Spleen (tissue), 11 donors: ENCODE measurements around the gene ARHGAP30. TPM values are rescaled to one million over a fixed set of nuclear protein-coding genes. Genes with fewer than 3 reads are reported as not detected.

Experiments
- DNase-seq: peaks from one replicate; pipeline ENCODE4 v3.0.0-alpha.2; 2020
- H3K27ac ChIP-seq, 8 donors: fragments of 200-600 bp; sonication (generic) in 7 of 8; 1 replicate in 4 of 8; 2 replicates in 4 of 8; pipeline versions ENCODE4 v1.5.0 to v1.8.0; 2016 to 2021; ENCODE audit warnings: inconsistent platforms in 4 of 8, mild to moderate bottlenecking in 4 of 8, moderate library complexity in 1 of 8
- H3K27me3 ChIP-seq, 7 donors: fragments of 200-600 bp; sonication (generic) in 6 of 7; replicated peaks in 1 of 7; 1 replicate in 4 of 7; 2 replicates in 3 of 7; pipeline versions ENCODE4 v1.5.0 to v1.8.0; 2016 to 2021; ENCODE audit warnings: inconsistent platforms in 3 of 7, mild to moderate bottlenecking in 1 of 7
- H3K36me3 ChIP-seq, 6 donors: fragments of 200-600 bp; sonication (generic) in 5 of 6; 1 replicate in 4 of 6; 2 replicates in 2 of 6; pipeline versions ENCODE4 v1.5.0 to v1.8.0; 2016 to 2021; ENCODE audit warnings: inconsistent platforms in 2 of 6
- H3K4me1 ChIP-seq, 6 donors: fragments of 200-600 bp; sonication (generic) in 5 of 6; 1 replicate in 3 of 6; 2 replicates in 3 of 6; pipeline versions ENCODE4 v1.5.0 to v1.8.0; 2016 to 2021; ENCODE audit warnings: inconsistent platforms in 3 of 6
- H3K4me3 ChIP-seq, 8 donors: fragments of 200-600 bp; sonication (generic) in 7 of 8; 1 replicate in 4 of 8; 2 replicates in 4 of 8; pipeline versions ENCODE4 v1.5.0 to v1.8.0; 2016 to 2021; ENCODE audit warnings: inconsistent platforms in 4 of 8, mild to moderate bottlenecking in 4 of 8, moderate library complexity in 2 of 8
- H3K9me3 ChIP-seq, 8 donors: fragments of 200-600 bp; sonication (generic) in 7 of 8; 1 replicate in 4 of 8; 2 replicates in 4 of 8; pipeline versions ENCODE4 v1.5.0 to v1.8.0; 2016 to 2021; ENCODE audit warnings: inconsistent platforms in 4 of 8
- CTCF ChIP-seq, 11 experiments: fragments of 200-600 bp in 7 of 11; fragments of 450-650 bp in 4 of 11; sonication (generic) in 4 of 11; IDR thresholded peaks in 8 of 11; conservative IDR thresholded peaks in 3 of 11; 1 replicate in 7 of 11; 2 replicates in 4 of 11; pipeline versions ENCODE4 v1.4.0 to v1.8.0; 2016 to 2021; ENCODE audit warnings: antibody characterized with exemption in 11 of 11, inconsistent platforms in 4 of 11, mild to moderate bottlenecking in 1 of 11
- POLR2A ChIP-seq, 3 donors: fragments of 450-650 bp; IDR thresholded peaks; one replicate each; pipeline ENCODE4 v1.5.1; 2017; ENCODE audit warnings: antibody characterized with exemption in 3 of 3, mild to moderate bottlenecking in 1 of 3
- POLR2AphosphoS5 ChIP-seq, 3 donors: sonication (generic); formaldehyde crosslinking; IDR thresholded peaks; one replicate each; pipeline ENCODE4 v1.5.1; 2017; ENCODE audit warnings: antibody characterized with exemption in 3 of 3
- WGBS, 5 donors: extraction: QIAGEN DNeasy Blood & Tissue Kit in 3 of 5; methylation state at CpG; one replicate each; pipeline versions ENCODE4 v1.1.5 to v1.1.7; 2013 to 2018; 5-methylcytosine and 5-hydroxymethylcytosine counted together
- intact Hi-C: fragments of 100-400 bp; cut with DNase I; formaldehyde crosslinking; loops from one replicate; pipeline ENCODE4 v1.15.0; 2023; ENCODE audit warnings: low total_unique reads
- polyA plus RNA-seq, 3 donors: library from polyadenylated mRNA; stranded (reverse); fragments of 200-250 nt; gene quantifications; one replicate each; pipeline ENCODE4 v1.2.1, GENCODE V29; 2013
- small RNA-seq, 4 donors: library from RNA; depleted of rRNA; stranded (forward); fragments of <200 nt; gene quantifications; one replicate each; pipeline ENCODE3, GENCODE V24; 2016
- total RNA-seq, 7 donors: library from RNA; depleted of rRNA in 3 of 7; stranded (reverse); fragments of >200 nt in 3 of 7; fragmentation: NEBNext Ultra II Directional in 4 of 7; extraction: Animal tissue kit (Norgen Biotek cat#: 25700) in 4 of 7; gene quantifications; one replicate each; pipeline versions ENCODE4 v1.1.0 to v1.2.1, GENCODE V29; 2016 to 2021
- donor health status: healthy with polysubstance abuse.
- donor health status: DM: no; HTN: no; CAD: no; lungs with moderate emphysema.
- donor health status: DM: no; HTN: no; CAD: no.
- donor health status: Bipolar disorder and iron deficiency.
- donor health status: healthy.
- donor health status: DM: no; HTN: no; CAD: no.
- donor health status: DM: yes; HTN: yes; CAD: no.

Gene ARHGAP30
- total and polyA plus RNA-seq, 10 donors, result 28.8 to 145 (median 120) TPM

- peak overlapping the region in 1 of 8 donors; percentile 28 for H3K27ac ChIP-seq
- H3K4me1 ChIP-seq, result peaks cover 0 to 50% (median 19%) of the 10 kb centered on the region in 6 donors
- H3K9me3 ChIP-seq, result no peaks in the 10 kb centered on the region
- DNase-seq, result no peak
- TF ChIP-seq POLR2AphosphoS5 (IDR thresholded peaks at IDR 0.05), result no peak
- no peak for TF ChIP-seq POLR2A (IDR thresholded peaks at IDR 0.05)
- no peak for TF ChIP-seq CTCF (IDR thresholded peaks at IDR 0.05 in 8 of 11, conservative IDR thresholded peaks at IDR 0.05 in 3 of 11)
- H3K36me3 ChIP-seq, result peaks cover 0 to 44% (median 31%) of the 10 kb centered on the region in 6 donors
- 82 to 91% (median 90%) methylated on average over 11 of the region's 11 CpGs for WGBS, 5 donors
- intact Hi-C loops, result no loop called here
- H3K4me3 ChIP-seq, result no peak overlapping the region
- no peaks in the 10 kb centered on the region for H3K27me3 ChIP-seq
These were observed 68.8 kb downstream of the ARHGAP30 start for GRCh38 chr1:161000736-161001480.

- intact Hi-C loops, result loop anchor here (5.0 kb wide), 1 partner anchor 98 kb away; the partner anchor contains the start of gene KLHDC9
- no peak for TF ChIP-seq CTCF (IDR thresholded peaks at IDR 0.05 in 8 of 11, conservative IDR thresholded peaks at IDR 0.05 in 3 of 11)
- no peak for TF ChIP-seq POLR2A (IDR thresholded peaks at IDR 0.05)
- TF ChIP-seq POLR2AphosphoS5 (IDR thresholded peaks at IDR 0.05), result no peak
- Histone ChIP-seq H3K36me3 (peaks cover 0 to 44% (median 31%) of the 10 kb centered on the region in 6 donors), H3K4me1 (peaks cover 0 to 45% (median 22%) of the 10 kb centered on the region in 6 donors), H3K27me3 (no peaks in the 10 kb centered on the region), H3K27ac (peak overlapping the region in 2 of 8 donors; percentile 75 to 82), H3K4me3 (no peak overlapping the region), H3K9me3 (no peaks in the 10 kb centered on the region)
- 93 to 96% (median 95%) methylated on average over 5 of the region's 5 CpGs for WGBS, 5 donors
- DNase-seq, result no peak
These were observed 70.3 kb downstream of the ARHGAP30 start for GRCh38 chr1:160999376-160999775.

GRCh38 chr1:160997323-160998038 is 72.2 kb downstream of the ARHGAP30 start:
- no peaks in the 10 kb centered on the region for H3K27me3 ChIP-seq
- H3K4me1 ChIP-seq, result peaks cover 0 to 51% (median 23%) of the 10 kb centered on the region in 6 donors
- peaks cover 0 to 44% (median 31%) of the 10 kb centered on the region in 6 donors for H3K36me3 ChIP-seq
- TF ChIP-seq POLR2A (IDR thresholded peaks at IDR 0.05), result no peak
- peak; percentile 37 to 80 (median 76) for TF ChIP-seq CTCF (IDR thresholded peaks at IDR 0.05 in 8 of 11, conservative IDR thresholded peaks at IDR 0.05 in 3 of 11)
- TF ChIP-seq POLR2AphosphoS5 (IDR thresholded peaks at IDR 0.05), result peak in 2 of 3 donors; percentile 51 to 80
- intact Hi-C loops, result loop anchor here (5.0 kb wide), 1 partner anchor 100 kb away; the partner anchor contains the start of gene KLHDC9
- peak; percentile 84 for DNase-seq
- H3K9me3 ChIP-seq, result no peaks in the 10 kb centered on the region
- H3K27ac ChIP-seq, result peak overlapping the region; percentile 27 to 82 (median 73)
- H3K4me3 ChIP-seq, result no peak overlapping the region
- 50 to 80% (median 68%) methylated on average over 1 of the region's 1 CpG for WGBS, 5 donors

Small RNA genes lying within 50 kb of the gene (small RNA-seq; reads per million reads assigned to genes)
- 0 reads per million in 4 donors for gene AL591806.2

Other genes with a start within 250 kb of the ARHGAP30 start
- gene CD244, start 207.0 kb downstream of the ARHGAP30 start, total RNA-seq, result 10 to 100 TPM; 13.0 to 25.7 (median 18.2) TPM
- gene CD244, start 207.0 kb downstream of the ARHGAP30 start, polyA plus RNA-seq, result 1 to 10 TPM; 2.1 to 4.3 (median 4.0) TPM
- gene ITLN1, start 184.7 kb downstream of the ARHGAP30 start, total RNA-seq, result 1 to 10 TPM in 6 of 7 donors, under 1 TPM in 1; 0.52 to 2.5 (median 1.7) TPM
- 1 to 10 TPM in 2 of 3 donors, under 1 TPM in 1; 0.87 to 3.6 (median 1.6) TPM for gene ITLN1, start 184.7 kb downstream of the ARHGAP30 start, polyA plus RNA-seq
- gene ITLN2, start 115.1 kb downstream of the ARHGAP30 start, total RNA-seq, result not detected
- not detected for gene ITLN2, start 115.1 kb downstream of the ARHGAP30 start, polyA plus RNA-seq
- gene F11R, start 48.7 kb downstream of the ARHGAP30 start, total RNA-seq, result 10 to 100 TPM; 46.7 to 77.2 (median 56.8) TPM
- gene F11R, start 48.7 kb downstream of the ARHGAP30 start, polyA plus RNA-seq, result 10 to 100 TPM in 1 of 3 donors, 1 to 10 TPM in 2; 6.4 to 16.5 (median 8.4) TPM
- gene TSTD1, start 30.9 kb downstream of the ARHGAP30 start, total RNA-seq, result 10 to 100 TPM; 24.3 to 31.9 (median 29.7) TPM
- 100 to 1,000 TPM in 1 of 3 donors, 10 to 100 TPM in 2; 87.6 to 141 (median 94.2) TPM for gene TSTD1, start 30.9 kb downstream of the ARHGAP30 start, polyA plus RNA-seq
- 100 to 1,000 TPM; 113 to 158 (median 123) TPM for gene USF1, start 23.9 kb downstream of the ARHGAP30 start, total RNA-seq
- gene USF1, start 23.9 kb downstream of the ARHGAP30 start, polyA plus RNA-seq, result 100 to 1,000 TPM; 132 to 339 (median 228) TPM
- not detected for gene NECTIN4, start 19.7 kb upstream of the ARHGAP30 start, total RNA-seq
- under 1 TPM; 0.03 to 0.06 (median 0.04) TPM for gene NECTIN4, start 19.7 kb upstream of the ARHGAP30 start, polyA plus RNA-seq
- gene KLHDC9, start 28.5 kb upstream of the ARHGAP30 start, total RNA-seq, result 1 to 10 TPM; 1.1 to 2.1 (median 1.3) TPM
- 1 to 10 TPM; 1.9 to 3.9 (median 3.2) TPM for gene KLHDC9, start 28.5 kb upstream of the ARHGAP30 start, polyA plus RNA-seq
- gene PFDN2, start 48.1 kb upstream of the ARHGAP30 start, total RNA-seq, result 10 to 100 TPM; 14.9 to 49.4 (median 38.5) TPM
- 100 to 1,000 TPM; 122 to 140 (median 133) TPM for gene PFDN2, start 48.1 kb upstream of the ARHGAP30 start, polyA plus RNA-seq
- gene NIT1, start 48.2 kb upstream of the ARHGAP30 start, total RNA-seq, result 10 to 100 TPM; 29.4 to 48.2 (median 43.6) TPM
- 10 to 100 TPM; 27.7 to 36.9 (median 31.5) TPM for gene NIT1, start 48.2 kb upstream of the ARHGAP30 start, polyA plus RNA-seq
- gene DEDD, start 62.8 kb upstream of the ARHGAP30 start, total RNA-seq, result 10 to 100 TPM; 28.7 to 49.1 (median 38.2) TPM
- 10 to 100 TPM; 15.9 to 18.5 (median 17.7) TPM for gene DEDD, start 62.8 kb upstream of the ARHGAP30 start, polyA plus RNA-seq
- gene UFC1, start 84.1 kb upstream of the ARHGAP30 start, total RNA-seq, result 10 to 100 TPM; 62.8 to 76.3 (median 71.2) TPM
- 100 to 1,000 TPM; 114 to 130 (median 119) TPM for gene UFC1, start 84.1 kb upstream of the ARHGAP30 start, polyA plus RNA-seq
- gene USP21, start 89.6 kb upstream of the ARHGAP30 start, total RNA-seq, result 10 to 100 TPM; 25.3 to 33.0 (median 29.4) TPM
- gene USP21, start 89.6 kb upstream of the ARHGAP30 start, polyA plus RNA-seq, result 10 to 100 TPM; 17.9 to 26.1 (median 24.4) TPM
- 10 to 100 TPM; 25.5 to 41.3 (median 35.6) TPM for gene PPOX, start 96.5 kb upstream of the ARHGAP30 start, total RNA-seq
- 10 to 100 TPM; 33.5 to 74.7 (median 44.5) TPM for gene PPOX, start 96.5 kb upstream of the ARHGAP30 start, polyA plus RNA-seq
- 10 to 100 TPM; 29.2 to 52.8 (median 35.6) TPM for gene B4GALT3, start 107.6 kb upstream of the ARHGAP30 start, total RNA-seq
- 10 to 100 TPM; 21.0 to 41.3 (median 31.8) TPM for gene B4GALT3, start 107.6 kb upstream of the ARHGAP30 start, polyA plus RNA-seq
- gene ADAMTS4, start 129.2 kb upstream of the ARHGAP30 start, total RNA-seq, result 10 to 100 TPM in 4 of 7 donors, 1 to 10 TPM in 3; 1.1 to 37.8 (median 11.0) TPM
- gene ADAMTS4, start 129.2 kb upstream of the ARHGAP30 start, polyA plus RNA-seq, result 1 to 10 TPM in 1 of 3 donors, under 1 TPM in 2; 0.26 to 1.2 (median 0.91) TPM
- 100 to 1,000 TPM in 1 of 7 donors, 10 to 100 TPM in 6; 76.5 to 110 (median 88.0) TPM for gene NDUFS2, start 132.5 kb upstream of the ARHGAP30 start, total RNA-seq
- gene NDUFS2, start 132.5 kb upstream of the ARHGAP30 start, polyA plus RNA-seq, result 10 to 100 TPM; 27.0 to 44.7 (median 34.1) TPM
- 100 to 1,000 TPM; 167 to 402 (median 268) TPM for gene FCER1G, start 145.4 kb upstream of the ARHGAP30 start, total RNA-seq
- 100 to 1,000 TPM; 148 to 236 (median 202) TPM for gene FCER1G, start 145.4 kb upstream of the ARHGAP30 start, polyA plus RNA-seq
- gene APOA2, start 153.7 kb upstream of the ARHGAP30 start, total RNA-seq, result not detected
- gene APOA2, start 153.7 kb upstream of the ARHGAP30 start, polyA plus RNA-seq, result under 1 TPM in 1 of 3 donors, not detected in 2; 0.29 TPM
- gene TOMM40L, start 156.2 kb upstream of the ARHGAP30 start, total RNA-seq, result 10 to 100 TPM in 5 of 7 donors, 1 to 10 TPM in 2; 8.3 to 15.3 (median 10.7) TPM
- 1 to 10 TPM; 6.2 to 8.9 (median 6.5) TPM for gene TOMM40L, start 156.2 kb upstream of the ARHGAP30 start, polyA plus RNA-seq
- gene NR1I3, start 168.3 kb upstream of the ARHGAP30 start, total RNA-seq, result not detected
- under 1 TPM in 2 of 3 donors, not detected in 1; 0.06 to 0.11 TPM for gene NR1I3, start 168.3 kb upstream of the ARHGAP30 start, polyA plus RNA-seq
- gene PCP4L1, start 188.9 kb upstream of the ARHGAP30 start, total RNA-seq, result under 1 TPM in 2 of 7 donors, not detected in 5; 0.20 to 0.26 TPM
- gene PCP4L1, start 188.9 kb upstream of the ARHGAP30 start, polyA plus RNA-seq, result under 1 TPM in 2 of 3 donors, not detected in 1; 0.19 to 0.20 TPM
- 10 to 100 TPM in 1 of 7 donors, 1 to 10 TPM in 6; 3.9 to 11.9 (median 7.1) TPM for gene MPZ, start 240.1 kb upstream of the ARHGAP30 start, total RNA-seq
- 1 to 10 TPM; 1.5 to 9.4 (median 2.1) TPM for gene MPZ, start 240.1 kb upstream of the ARHGAP30 start, polyA plus RNA-seq
- 100 to 1,000 TPM in 6 of 7 donors, 10 to 100 TPM in 1; 95.6 to 170 (median 147) TPM for gene SDHC, start 244.5 kb upstream of the ARHGAP30 start, total RNA-seq
- 100 to 1,000 TPM in 1 of 3 donors, 10 to 100 TPM in 2; 57.0 to 131 (median 87.9) TPM for gene SDHC, start 244.5 kb upstream of the ARHGAP30 start, polyA plus RNA-seq